Heart left ventricle (tissue), 16 donors: Measurements from ENCODE around the gene UBALD2. TPM values are rescaled to one million over a fixed set of nuclear protein-coding genes. Genes with fewer than 3 reads are reported as not detected.
A peak's percentile ranks its signal among the peaks of the same experiment; 100 is the strongest.

Experiments used
- ATAC-seq, 4 donors: fragments of 200-7000 bp; cut with Tn5 transposase; one replicate each; pipeline ENCODE4 v1.9.1; 2020 to 2022; ENCODE audit warnings: moderate library complexity in 4 of 4, mild to moderate bottlenecking in 3 of 4, moderate number of reproducible peaks in 1 of 4
- DNase-seq, 5 donors: peaks; one replicate each; pipeline ENCODE4 v3.0.0-alpha.2; 2020
- H3K27ac ChIP-seq, 12 donors: fragments of 200-600 bp; sonication (generic) in 4 of 12; one replicate each; pipeline versions ENCODE4 v1.5.0 to v1.8.0; 2016 to 2022; ENCODE audit warnings: mild to moderate bottlenecking in 2 of 12
- H3K27me3 ChIP-seq, 9 donors: fragments of 200-600 bp; sonication (generic) in 2 of 9; one replicate each; pipeline versions ENCODE4 v1.5.1 to v1.8.0; 2016 to 2022; ENCODE audit warnings: mild to moderate bottlenecking in 3 of 9
- H3K36me3 ChIP-seq, 9 donors: fragments of 200-600 bp; sonication (generic) in 2 of 9; one replicate each; pipeline versions ENCODE4 v1.5.0 to v1.8.0; 2018 to 2022; ENCODE audit warnings: mild to moderate bottlenecking in 2 of 9
- H3K4me1 ChIP-seq, 12 donors: fragments of 200-600 bp; sonication (generic) in 4 of 12; one replicate each; pipeline versions ENCODE4 v1.5.0 to v1.8.0; 2016 to 2022; ENCODE audit warnings: mild to moderate bottlenecking in 3 of 12
- H3K4me3 ChIP-seq, 12 donors: fragments of 200-600 bp; sonication (generic) in 4 of 12; one replicate each; pipeline versions ENCODE4 v1.5.0 to v1.8.0; 2017 to 2022; ENCODE audit warnings: mild to moderate bottlenecking in 9 of 12, moderate library complexity in 4 of 12
- H3K9me3 ChIP-seq, 12 donors: fragments of 200-600 bp; sonication (generic) in 4 of 12; one replicate each; pipeline versions ENCODE4 v1.5.0 to v1.8.0; 2016 to 2022; ENCODE audit warnings: mild to moderate bottlenecking in 1 of 12
- POLR2A ChIP-seq, 2 donors: fragments of 450-650 bp; IDR thresholded peaks; one replicate each; pipeline ENCODE4 v1.6.1; 2017; ENCODE audit warnings: antibody characterized with exemption in 2 of 2, mild to moderate bottlenecking in 2 of 2, moderate library complexity in 2 of 2
- WGBS, 4 donors: extraction: QIAGEN DNeasy Blood & Tissue Kit in 2 of 4; methylation state at CpG; one replicate each; pipeline versions ENCODE4 v1.1.5 to v1.1.7; 2013 to 2018; 5-methylcytosine and 5-hydroxymethylcytosine counted together
- intact Hi-C, 10 donors: fragments of 100-400 bp; cut with DNase I; formaldehyde crosslinking; loops; one replicate each; pipeline versions ENCODE4 v1.11.1 to v1.14.2; 2022
- polyA plus RNA-seq, 2 donors: library from polyadenylated mRNA; stranded (reverse); fragments of 200-250 nt; gene quantifications; one replicate each; pipeline ENCODE4 v1.2.3, GENCODE V29; 2013
- total RNA-seq, 9 donors: library from RNA; depleted of rRNA in 2 of 9; stranded (reverse); fragments of >200 nt in 2 of 9; fragmentation: NEBNext Ultra II Directional in 3 of 9; extraction: Animal tissue kit (Norgen Biotek cat#: 25700) in 3 of 9; gene quantifications; one replicate each; pipeline versions ENCODE4 v1.1.0 to v1.2.4, GENCODE V29; 2016 to 2023
- TF ChIP-seq, protein P1 (sequence below), 12 donors: fragments of 200-600 bp; sonication (generic) in 4 of 12; IDR thresholded peaks; one replicate each; pipeline versions ENCODE4 v1.5.0 to v1.8.0; 2018 to 2022; ENCODE audit warnings: antibody characterized with exemption in 12 of 12, mild to moderate bottlenecking in 5 of 12
- donor health status: ischemic (EF 13 %, LVEDD 7.1; RV severe dilation, severe dysfunction).
- donor health status: healthy with polysubstance abuse.
- donor health status: DM: no; HTN: yes; CAD: no.
- donor health status: DM: no; HTN: no; CAD: no.
- donor health status: ischemic (EF 25% LVEDD 6.9; RV normal size, moderate dysfunction).
- donor health status: ischemic (EF 25% LVEDD 5.7; RV mildly dilated, moderate dysfunction).
- donor health status: healthy.
- donor health status: DM: yes; HTN: yes; CAD: no.
- donor health status: ischemic (EF 35%, LVEDD 5.7; RV mildly dilated, moderate dysfunction).
- donor health status: nonischemic (EF 11% LVEDD 7.7; RV severe dilation, severe dysfunction).
- donor health status: DM: yes; HTN: yes; CAD: no.
- donor health status: PGD.
- donor health status: ischemic (EF 29% LVEDD 5.4; RV normal size, mild dysfunction).
- donor health status: nonischemic (EF 23%, LVEDD 6.1; RV moderate dilation, normal function).

The UBALD2 gene
- total and polyA plus RNA-seq, 11 donors, result 8.5 to 49.8 (median 21.9) TPM

DNA sequence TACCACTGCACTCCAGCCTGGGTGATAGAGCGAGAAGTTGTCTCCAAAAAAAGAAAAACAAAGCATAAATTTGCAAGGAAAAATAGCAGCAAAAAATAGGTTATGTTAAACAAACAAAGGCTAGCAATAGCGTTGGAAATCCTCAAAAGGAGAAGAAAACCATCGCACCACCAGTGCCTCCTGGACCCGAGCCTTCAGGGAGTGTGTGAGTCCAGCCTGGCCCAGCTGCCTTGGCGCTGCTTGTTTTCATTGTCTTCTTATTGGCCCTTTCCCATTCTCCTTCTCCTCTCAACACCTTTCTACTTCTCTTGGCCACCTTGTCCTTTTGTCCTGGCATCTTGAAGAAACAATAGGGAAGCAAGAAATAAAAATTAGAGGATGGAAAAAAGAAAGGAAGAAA lies 4.5 kb upstream of the UBALD2 start:
- intact Hi-C loops, result no loop called here
- Histone ChIP-seq H3K27me3 (no peaks in the 10 kb centered on the region), H3K36me3 (no peaks in the 10 kb centered on the region), H3K4me3 (no peak overlapping the region), H3K4me1 (peaks cover 0 to 42% (median 11%) of the 10 kb centered on the region in 12 donors), H3K27ac (peak overlapping the region in 1 of 12 donors; percentile 28), H3K9me3 (no peaks in the 10 kb centered on the region)
- DNase-seq, result no peak
- no peak for ATAC-seq
- TF ChIP-seq, protein P1, sequence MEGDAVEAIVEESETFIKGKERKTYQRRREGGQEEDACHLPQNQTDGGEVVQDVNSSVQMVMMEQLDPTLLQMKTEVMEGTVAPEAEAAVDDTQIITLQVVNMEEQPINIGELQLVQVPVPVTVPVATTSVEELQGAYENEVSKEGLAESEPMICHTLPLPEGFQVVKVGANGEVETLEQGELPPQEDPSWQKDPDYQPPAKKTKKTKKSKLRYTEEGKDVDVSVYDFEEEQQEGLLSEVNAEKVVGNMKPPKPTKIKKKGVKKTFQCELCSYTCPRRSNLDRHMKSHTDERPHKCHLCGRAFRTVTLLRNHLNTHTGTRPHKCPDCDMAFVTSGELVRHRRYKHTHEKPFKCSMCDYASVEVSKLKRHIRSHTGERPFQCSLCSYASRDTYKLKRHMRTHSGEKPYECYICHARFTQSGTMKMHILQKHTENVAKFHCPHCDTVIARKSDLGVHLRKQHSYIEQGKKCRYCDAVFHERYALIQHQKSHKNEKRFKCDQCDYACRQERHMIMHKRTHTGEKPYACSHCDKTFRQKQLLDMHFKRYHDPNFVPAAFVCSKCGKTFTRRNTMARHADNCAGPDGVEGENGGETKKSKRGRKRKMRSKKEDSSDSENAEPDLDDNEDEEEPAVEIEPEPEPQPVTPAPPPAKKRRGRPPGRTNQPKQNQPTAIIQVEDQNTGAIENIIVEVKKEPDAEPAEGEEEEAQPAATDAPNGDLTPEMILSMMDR (IDR thresholded peaks at IDR 0.05), result no peak
- no peak for TF ChIP-seq POLR2A (IDR thresholded peaks at IDR 0.05)
- WGBS, 4 donors, result 74 to 79% (median 77%) methylated on average over 5 of the region's 5 CpGs

DNA sequence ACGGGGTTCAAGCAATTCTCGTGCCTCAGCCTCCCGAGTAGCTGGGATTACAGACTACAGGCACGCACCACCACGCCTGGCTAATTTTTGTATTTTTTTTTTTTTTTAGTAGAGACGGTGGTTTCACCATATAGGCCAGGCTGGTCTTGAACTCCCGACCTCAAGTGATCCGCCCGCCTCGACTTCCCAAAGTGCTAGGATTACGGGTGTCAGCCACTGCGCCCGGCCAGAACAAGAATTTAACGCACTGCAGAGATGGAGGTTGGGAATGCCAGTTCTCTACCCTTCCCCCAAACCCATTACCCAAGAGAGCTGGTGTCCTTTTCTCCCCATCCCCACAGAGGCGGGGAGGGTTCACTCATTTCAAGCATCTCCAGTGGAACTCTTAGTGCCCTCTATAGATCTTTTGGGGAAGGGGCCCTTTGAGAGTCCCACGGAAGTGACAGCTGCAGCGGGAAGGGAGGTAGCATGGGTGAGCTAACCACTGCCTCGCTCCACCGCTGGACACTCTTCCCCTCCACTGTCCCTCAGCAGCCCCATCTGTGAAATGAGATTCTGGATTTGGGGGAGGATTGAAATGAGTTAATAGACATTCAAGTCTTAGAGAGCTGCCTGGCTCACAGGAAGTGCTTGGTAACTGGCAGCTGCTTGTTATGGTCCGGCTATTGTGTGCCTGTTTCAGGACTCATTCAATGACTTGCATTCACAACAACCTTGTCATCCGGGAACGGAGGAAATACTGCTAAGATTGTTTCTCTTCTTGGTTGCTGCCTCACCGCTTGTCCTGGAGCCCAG lies 3.5 kb upstream of the UBALD2 start:
- H3K36me3 ChIP-seq, result no peaks in the 10 kb centered on the region
- ATAC-seq, result no peak
- no peaks in the 10 kb centered on the region for H3K27me3 ChIP-seq
- WGBS, 4 donors, result 78 to 83% (median 82%) methylated on average over 23 of the region's 23 CpGs
- DNase-seq, result no peak
- intact Hi-C loops, result no loop called here
- H3K4me1 ChIP-seq, result peaks cover 0 to 46% (median 13%) of the 10 kb centered on the region in 12 donors
- H3K4me3 ChIP-seq, result no peak overlapping the region
- TF ChIP-seq, protein P1 (IDR thresholded peaks at IDR 0.05), result no peak
- TF ChIP-seq POLR2A (IDR thresholded peaks at IDR 0.05), result no peak
- no peaks in the 10 kb centered on the region for H3K9me3 ChIP-seq
- H3K27ac ChIP-seq, result peak overlapping the region in 6 of 12 donors; percentile 10 to 53 (median 36)

DNA sequence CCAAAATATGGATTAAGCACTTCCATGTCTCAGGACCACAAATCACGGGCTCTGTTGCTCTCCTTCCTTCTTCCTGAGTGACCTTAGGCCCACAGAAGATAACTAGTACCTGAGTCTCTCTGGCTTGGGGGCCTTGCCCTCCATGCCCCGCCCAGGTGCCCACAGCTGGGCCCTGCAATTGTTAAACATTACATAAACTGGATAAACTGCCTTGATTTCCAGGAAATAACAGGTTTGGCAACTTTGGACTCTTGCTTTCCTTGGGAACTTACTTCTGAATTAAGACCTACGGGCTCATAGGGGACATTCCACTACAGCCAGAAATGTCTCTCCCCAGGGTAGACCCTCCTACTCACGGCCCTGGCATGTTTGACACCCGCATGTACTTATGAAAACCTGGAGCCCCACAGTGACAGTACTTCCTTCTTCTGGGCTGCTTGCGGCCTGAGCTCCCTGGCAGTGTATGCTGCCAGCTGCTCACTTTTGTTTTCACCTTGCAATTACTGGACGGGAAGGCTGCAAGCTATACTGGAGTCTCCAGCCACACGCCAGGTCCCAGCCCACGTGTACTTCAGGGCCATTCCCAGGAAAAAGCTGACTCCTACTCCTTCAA lies 2.3 kb upstream of the UBALD2 start:
- intact Hi-C loops, result no loop called here
- H3K27me3 ChIP-seq, result no peaks in the 10 kb centered on the region
- H3K36me3 ChIP-seq, result peaks cover 0 to 2% (median 0%) of the 10 kb centered on the region in 9 donors
- H3K4me3 ChIP-seq, result no peak overlapping the region
- no peaks in the 10 kb centered on the region for H3K9me3 ChIP-seq
- ATAC-seq (no peak), DNase-seq (no peak)
- TF ChIP-seq POLR2A (IDR thresholded peaks at IDR 0.05), result no peak
- TF ChIP-seq, protein P1 (IDR thresholded peaks at IDR 0.05), result no peak
- WGBS, 4 donors, result 63 to 71% (median 67%) methylated on average over 9 of the region's 9 CpGs
- peaks cover 6 to 58% (median 24%) of the 10 kb centered on the region in 12 donors for H3K4me1 ChIP-seq
- H3K27ac ChIP-seq, result peak overlapping the region in 6 of 12 donors; percentile 34 to 96 (median 42)

DNA sequence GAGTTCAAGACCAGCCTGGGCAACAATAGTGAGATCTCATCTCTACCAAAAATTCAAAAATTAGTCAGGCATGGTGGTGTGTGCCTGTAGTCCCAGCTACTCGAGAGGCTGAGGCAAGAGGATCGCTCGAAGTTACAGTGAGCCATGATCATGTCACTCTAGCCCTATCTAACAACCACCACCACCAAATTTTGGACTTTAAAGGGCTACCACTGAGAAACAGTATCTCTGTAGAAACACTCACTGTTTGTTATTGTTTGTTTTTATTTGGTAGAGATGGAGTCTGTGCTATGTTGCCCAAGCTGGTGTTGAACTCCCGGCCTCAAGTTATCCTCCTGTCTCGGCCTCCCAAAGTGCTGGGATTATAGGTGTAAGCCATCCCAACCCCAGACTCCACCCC lies 1.3 kb upstream of the UBALD2 start:
- intact Hi-C loops, result loop anchor here in 1 of 10 donors (1.0 kb wide), 1 partner anchor 24 kb away; the partner anchor contains the start of gene RNF157
- H3K4me1 ChIP-seq, result peaks cover 8 to 67% (median 33%) of the 10 kb centered on the region in 12 donors
- no peaks in the 10 kb centered on the region for H3K27me3 ChIP-seq
- no peak for DNase-seq
- peak overlapping the region in 7 of 12 donors; percentile 47 to 96 (median 73) for H3K27ac ChIP-seq
- H3K4me3 ChIP-seq, result no peak overlapping the region
- WGBS, 4 donors, result 94 to 97% (median 95%) methylated on average over 5 of the region's 5 CpGs
- H3K36me3 ChIP-seq, result peaks cover 0 to 5% (median 0%) of the 10 kb centered on the region in 9 donors
- TF ChIP-seq, protein P1 (IDR thresholded peaks at IDR 0.05), result no peak
- TF ChIP-seq POLR2A (IDR thresholded peaks at IDR 0.05), result no peak
- H3K9me3 ChIP-seq, result no peaks in the 10 kb centered on the region
- ATAC-seq, result no peak
